Endodermal cell (in vitro differentiated cells): ENCODE measurements around the gene LCE2D. TPM values are rescaled to one million over a fixed set of nuclear protein-coding genes. Genes with fewer than 3 reads are reported as not detected.
"Not testable (repeated sequence)": the region's sequence is repeated elsewhere in the genome, so short reads cannot be mapped to it uniquely, and the experiment has no call there.

Experiments used
- DNase-seq: peaks from one replicate; pipeline ENCODE4 v3.0.0-alpha.2; 2017
- H3K27ac ChIP-seq: 2 replicates; pipeline ENCODE4 v1.5.1; 2013; ENCODE audit warnings: mild to moderate bottlenecking, low read depth, low read length, moderate library complexity
- H3K27me3 ChIP-seq: 2 replicates; pipeline ENCODE4 v1.6.1; 2013; ENCODE audit warnings: mild to moderate bottlenecking, low read length, moderate library complexity; ENCODE audit not compliant: insufficient read depth, control insufficient read depth, poor library complexity, severe bottlenecking
- H3K36me3 ChIP-seq: 2 replicates; pipeline ENCODE4 v1.7.0; 2013; ENCODE audit warnings: mild to moderate bottlenecking, low read length, moderate library complexity; ENCODE audit not compliant: control insufficient read depth, insufficient read depth
- H3K4me1 ChIP-seq: one replicate; pipeline ENCODE4 v1.7.0; 2013; ENCODE audit warnings: low read length; ENCODE audit not compliant: control insufficient read depth, insufficient read depth
- H3K4me3 ChIP-seq: 2 replicates; pipeline ENCODE4 v1.5.1; 2013; ENCODE audit warnings: mild to moderate bottlenecking, low read length, moderate library complexity
- H3K9ac ChIP-seq: 2 replicates; pipeline ENCODE4 v1.6.1; 2013; ENCODE audit warnings: mild to moderate bottlenecking, low read length, moderate library complexity; ENCODE audit not compliant: poor library complexity, severe bottlenecking; ENCODE audit errors: extremely low read depth
- H3K9me3 ChIP-seq: 2 replicates; pipeline ENCODE4 v1.6.1; 2013; ENCODE audit warnings: mild to moderate bottlenecking, low read length, moderate library complexity; ENCODE audit not compliant: control insufficient read depth
- H3K27ac Mint-ChIP-seq: 2 replicates; pipeline ENCODE4 v1.8.0; 2020; ENCODE audit warnings: mixed read lengths
- H3K27me3 Mint-ChIP-seq: 2 replicates; pipeline ENCODE4 v1.8.0; 2021; ENCODE audit warnings: mild to moderate bottlenecking, mixed read lengths; ENCODE audit not compliant: insufficient read depth
- H3K36me3 Mint-ChIP-seq: 2 replicates; pipeline ENCODE4 v1.8.0; 2020; ENCODE audit warnings: low read depth, mixed read lengths
- H3K4me1 Mint-ChIP-seq: 2 replicates; pipeline ENCODE4 v1.8.0; 2020; ENCODE audit warnings: mixed read lengths
- H3K4me3 Mint-ChIP-seq: 2 replicates; pipeline ENCODE4 v1.8.0; 2020; ENCODE audit warnings: mild to moderate bottlenecking, moderate library complexity, mixed read lengths
- H3K9me3 Mint-ChIP-seq: 2 replicates; pipeline ENCODE4 v1.8.0; 2020; ENCODE audit warnings: mild to moderate bottlenecking, mixed read lengths
- CTCF ChIP-seq: fragments of 200-600 bp; sonication (generic); conservative IDR thresholded peaks from 2 replicates; pipeline ENCODE4 v1.5.0; 2021; ENCODE audit warnings: antibody characterized with exemption, mild to moderate bottlenecking
- WGBS, 2 experiments: methylation state at CpG; one replicate each; pipeline versions ENCODE4 v1.1.5 to v1.1.7; 2013; ENCODE audit warnings: missing lambda C conversion rate in 2 of 2, mixed read lengths in 1 of 2; ENCODE audit not compliant: insufficient coverage in 1 of 2, insufficient read length in 1 of 2; 5-methylcytosine and 5-hydroxymethylcytosine counted together
- total RNA-seq, 2 donors: library from RNA; stranded (reverse); fragmentation: NEBNext Ultra II Directional in 1 of 2; extraction: Animal tissue kit (Norgen Biotek cat#: 25700) in 1 of 2; gene quantifications; 2 replicates in 1 of 2; 3 replicates in 1 of 2; pipeline ENCODE4 v1.2.1, GENCODE V29; 2021

The LCE2D gene
- total RNA-seq, 2 donors from 2014 or later, result not detected

GRCh38 chr1:152667648-152668047, 4.5 kb downstream of the LCE2D start:
- H3K27me3 ChIP-seq, result no peaks in the 10 kb centered on the region
- no peak overlapping the region for H3K4me3 Mint-ChIP-seq
- no peaks in the 10 kb centered on the region for H3K4me1 ChIP-seq
- DNase-seq, result no peak
- H3K36me3 ChIP-seq, result no peaks in the 10 kb centered on the region
- no peak overlapping the region for H3K4me3 ChIP-seq
- H3K9me3 Mint-ChIP-seq, result peaks cover 93% of the 10 kb centered on the region
- H3K9ac ChIP-seq, result no peak overlapping the region
- no peak overlapping the region for H3K27ac Mint-ChIP-seq
- no peak for TF ChIP-seq CTCF
- no peaks in the 10 kb centered on the region for H3K27me3 Mint-ChIP-seq
- H3K4me1 Mint-ChIP-seq, result no peaks in the 10 kb centered on the region
- WGBS, 2 experiments, result 88 to 100% methylated on average over 3 to 5 of the region's 5 CpGs
- H3K9me3 ChIP-seq, result peaks cover 82% of the 10 kb centered on the region
- no peaks in the 10 kb centered on the region for H3K36me3 Mint-ChIP-seq
- no peak overlapping the region for H3K27ac ChIP-seq

GRCh38 chr1:152673016-152673415, 9.8 kb downstream of the LCE2D start:
- H3K36me3 Mint-ChIP-seq, result no peaks in the 10 kb centered on the region
- TF ChIP-seq CTCF, result no peak
- no peak overlapping the region for H3K27ac ChIP-seq
- no peaks in the 10 kb centered on the region for H3K4me1 ChIP-seq
- no peaks in the 10 kb centered on the region for H3K36me3 ChIP-seq
- no peak overlapping the region for H3K27ac Mint-ChIP-seq
- peaks cover 96% of the 10 kb centered on the region for H3K9me3 Mint-ChIP-seq
- H3K9ac ChIP-seq, result no peak overlapping the region
- WGBS, 2 experiments, result 19 to 25% methylated on average over 2 of the region's 2 CpGs
- H3K4me3 Mint-ChIP-seq, result no peak overlapping the region
- no peaks in the 10 kb centered on the region for H3K27me3 Mint-ChIP-seq
- no peak for DNase-seq
- H3K9me3 ChIP-seq, result peaks cover 78% of the 10 kb centered on the region
- no peaks in the 10 kb centered on the region for H3K4me1 Mint-ChIP-seq
- no peak overlapping the region for H3K4me3 ChIP-seq
- H3K27me3 ChIP-seq, result no peaks in the 10 kb centered on the region

- peaks cover 82% of the 10 kb centered on the region for H3K9me3 ChIP-seq
- H3K36me3 Mint-ChIP-seq, result not testable (repeated sequence)
Observed at GRCh38 chr1:152674983-152675382, 11.8 kb downstream of the LCE2D start, which contains the start of gene LCE2C. Gene LCE2C (plus strand): TSS chr1:152675279. CDS start chr1:152676016, 737 bp downstream.

GRCh38 chr1:152679459-152679858, 16.3 kb downstream of the LCE2D start:
- H3K36me3 Mint-ChIP-seq, result no peaks in the 10 kb centered on the region

More at GRCh38 chr1:152674983-152675382, 11.8 kb downstream of the LCE2D start, which contains the start of gene LCE2C:
- not testable (repeated sequence) for H3K27ac Mint-ChIP-seq, H3K4me3 Mint-ChIP-seq, H3K27me3 Mint-ChIP-seq, H3K36me3 ChIP-seq, H3K27ac ChIP-seq, H3K4me1 Mint-ChIP-seq, H3K4me1 ChIP-seq, H3K9ac ChIP-seq, H3K4me3 ChIP-seq, DNase-seq, H3K27me3 ChIP-seq
- peaks cover 98% of the 10 kb centered on the region for H3K9me3 Mint-ChIP-seq
- WGBS, 2 experiments, result 20% methylated on average over 1 of the region's 3 CpGs; no CpG with 5 or more reads in 1 of the 2 experiments

More at GRCh38 chr1:152679459-152679858, 16.3 kb downstream of the LCE2D start:
- Histone ChIP-seq H3K4me1 (no peaks in the 10 kb centered on the region), H3K36me3 (no peaks in the 10 kb centered on the region), H3K27me3 (no peaks in the 10 kb centered on the region), H3K27ac (no peak overlapping the region), H3K9ac (no peak overlapping the region), H3K9me3 (peaks cover 89% of the 10 kb centered on the region), H3K4me3 (no peak overlapping the region)
- 85% methylated on average over 6 of the region's 6 CpGs; no CpG with 5 or more reads in 1 of the 2 experiments for WGBS, 2 experiments
- H3K4me3 Mint-ChIP-seq, result no peak overlapping the region
- TF ChIP-seq CTCF, result no peak
- no peak overlapping the region for H3K27ac Mint-ChIP-seq
- no peaks in the 10 kb centered on the region for H3K27me3 Mint-ChIP-seq
- H3K4me1 Mint-ChIP-seq, result no peaks in the 10 kb centered on the region
- DNase-seq, result no peak
- H3K9me3 Mint-ChIP-seq, result peaks cover 95% of the 10 kb centered on the region
